SJCRH30 (cell line): ENCODE data around the gene SDK2. TPM values are rescaled to one million over a fixed set of nuclear protein-coding genes. Genes with fewer than 3 reads are reported as not detected.

Experiments
- DNase-seq, 2 experiments: peaks; one replicate each; pipeline ENCODE4 v3.0.0-alpha.2; 2015 to 2020
- H3K27ac ChIP-seq: fragments of 250-450 bp; sonication (Bioruptor Pico); 2 replicates; pipeline ENCODE4 v1.5.1; 2020; ENCODE audit warnings: mild to moderate bottlenecking, moderate library complexity
- H3K27me3 ChIP-seq: fragments of 250-450 bp; sonication (Bioruptor Pico); 2 replicates; pipeline ENCODE4 v1.5.1; 2020; ENCODE audit warnings: mild to moderate bottlenecking, moderate library complexity
- H3K36me3 ChIP-seq: fragments of 250-450 bp; sonication (Bioruptor Pico); 2 replicates; pipeline ENCODE4 v1.5.1; 2020; ENCODE audit warnings: mild to moderate bottlenecking, moderate library complexity
- H3K4me1 ChIP-seq: fragments of 250-450 bp; sonication (Bioruptor Pico); 2 replicates; pipeline ENCODE4 v1.5.1; 2020; ENCODE audit warnings: mild to moderate bottlenecking, moderate library complexity
- H3K4me3 ChIP-seq: fragments of 250-450 bp; sonication (Bioruptor Pico); 2 replicates; pipeline ENCODE4 v1.5.1; 2020; ENCODE audit warnings: mild to moderate bottlenecking, moderate library complexity
- H3K9me3 ChIP-seq: fragments of 250-450 bp; sonication (Bioruptor Pico); replicated peaks from 2 replicates; pipeline ENCODE4 v1.5.1; 2020; ENCODE audit warnings: mild to moderate bottlenecking, moderate library complexity
- total RNA-seq: library from RNA; depleted of rRNA; stranded (reverse); fragments of >200 nt; shearing (Covaris generic); gene quantifications from 2 replicates; pipeline ENCODE4 v1.2.3, GENCODE V29; 2014

The SDK2 gene
- total RNA-seq, 1 experiment from 2014 or later = 15.2 TPM

- no peak overlapping the region for H3K4me3 ChIP-seq
- H3K4me1 ChIP-seq = peaks cover 18% of the 10 kb centered on the region
- H3K9me3 ChIP-seq = no peaks in the 10 kb centered on the region
- no peaks in the 10 kb centered on the region for H3K36me3 ChIP-seq
- no peak overlapping the region for H3K27ac ChIP-seq
- no peak for DNase-seq
- no peaks in the 10 kb centered on the region for H3K27me3 ChIP-seq
Observed at GRCh38 chr17:73434154-73434553, 210.1 kb downstream of the SDK2 start.

- Histone ChIP-seq H3K4me1 (peaks cover 18% of the 10 kb centered on the region), H3K27ac (no peak overlapping the region), H3K27me3 (no peaks in the 10 kb centered on the region), H3K9me3 (no peaks in the 10 kb centered on the region), H3K36me3 (no peaks in the 10 kb centered on the region), H3K4me3 (no peak overlapping the region)
- DNase-seq = no peak
Observed at GRCh38 chr17:73433501-73433900, 210.7 kb downstream of the SDK2 start.

GRCh38 chr17:73432624-73433190 is 211.5 kb downstream of the SDK2 start:
- Histone ChIP-seq H3K9me3 (no peaks in the 10 kb centered on the region), H3K4me3 (no peak overlapping the region), H3K27ac (no peak overlapping the region), H3K27me3 (no peaks in the 10 kb centered on the region), H3K36me3 (no peaks in the 10 kb centered on the region), H3K4me1 (peaks cover 18% of the 10 kb centered on the region)
- no peak for DNase-seq

- H3K27ac ChIP-seq = no peak overlapping the region
- no peak for DNase-seq
- H3K4me3 ChIP-seq = no peak overlapping the region
- no peaks in the 10 kb centered on the region for H3K36me3 ChIP-seq
- H3K27me3 ChIP-seq = no peaks in the 10 kb centered on the region
- no peaks in the 10 kb centered on the region for H3K9me3 ChIP-seq
- H3K4me1 ChIP-seq = peaks cover 18% of the 10 kb centered on the region
Observed at GRCh38 chr17:73431401-73432205, 212.6 kb downstream of the SDK2 start.

- DNase-seq = peak in 1 of 2 experiments; percentile 27
- Histone ChIP-seq H3K36me3 (no peaks in the 10 kb centered on the region), H3K4me1 (peaks cover 18% of the 10 kb centered on the region), H3K27me3 (no peaks in the 10 kb centered on the region), H3K9me3 (no peaks in the 10 kb centered on the region), H3K27ac (no peak overlapping the region), H3K4me3 (no peak overlapping the region)
Observed at GRCh38 chr17:73430848-73431247, 213.4 kb downstream of the SDK2 start.

GRCh38 chr17:73430165-73430680 is 214.0 kb downstream of the SDK2 start:
- peak; percentile 66 to 75 for DNase-seq
- H3K4me3 ChIP-seq = no peak overlapping the region
- no peaks in the 10 kb centered on the region for H3K36me3 ChIP-seq
- H3K27me3 ChIP-seq = no peaks in the 10 kb centered on the region
- peaks cover 18% of the 10 kb centered on the region for H3K4me1 ChIP-seq
- H3K27ac ChIP-seq = no peak overlapping the region
- no peaks in the 10 kb centered on the region for H3K9me3 ChIP-seq

- Histone ChIP-seq H3K36me3 (no peaks in the 10 kb centered on the region), H3K27ac (no peak overlapping the region), H3K4me3 (no peak overlapping the region), H3K9me3 (no peaks in the 10 kb centered on the region), H3K4me1 (peaks cover 18% of the 10 kb centered on the region), H3K27me3 (no peaks in the 10 kb centered on the region)
- DNase-seq = peak; percentile 91 to 95
Observed at GRCh38 chr17:73429440-73430164, 214.6 kb downstream of the SDK2 start.

- no peak overlapping the region for H3K4me3 ChIP-seq
- peaks cover 6% of the 10 kb centered on the region for H3K36me3 ChIP-seq
- H3K27me3 ChIP-seq = no peaks in the 10 kb centered on the region
- H3K4me1 ChIP-seq = peaks cover 18% of the 10 kb centered on the region
- no peak overlapping the region for H3K27ac ChIP-seq
- H3K9me3 ChIP-seq = no peaks in the 10 kb centered on the region
- no peak for DNase-seq
Observed at GRCh38 chr17:73427198-73427597, 217.0 kb downstream of the SDK2 start.

GRCh38 chr17:73424571-73424970 is 219.7 kb downstream of the SDK2 start:
- Histone ChIP-seq H3K36me3 (peaks cover 13% of the 10 kb centered on the region), H3K4me3 (no peak overlapping the region), H3K27me3 (no peaks in the 10 kb centered on the region), H3K27ac (no peak overlapping the region), H3K4me1 (peaks cover under 1% of the 10 kb centered on the region; the same call in 1 of the 2 replicates), H3K9me3 (no peaks in the 10 kb centered on the region)
- DNase-seq = no peak

GRCh38 chr17:73423806-73424205 is 220.4 kb downstream of the SDK2 start:
- Histone ChIP-seq H3K36me3 (peaks cover 15% of the 10 kb centered on the region), H3K4me1 (no peaks in the 10 kb centered on the region), H3K27ac (no peak overlapping the region), H3K27me3 (no peaks in the 10 kb centered on the region), H3K9me3 (no peaks in the 10 kb centered on the region), H3K4me3 (no peak overlapping the region)
- DNase-seq = no peak

GRCh38 chr17:73423159-73423715 is 221.0 kb downstream of the SDK2 start:
- H3K36me3 ChIP-seq = peaks cover 15% of the 10 kb centered on the region
- H3K9me3 ChIP-seq = no peaks in the 10 kb centered on the region
- no peaks in the 10 kb centered on the region for H3K4me1 ChIP-seq
- no peak overlapping the region for H3K27ac ChIP-seq
- no peaks in the 10 kb centered on the region for H3K27me3 ChIP-seq
- no peak for DNase-seq
- H3K4me3 ChIP-seq = no peak overlapping the region

- H3K27me3 ChIP-seq = no peaks in the 10 kb centered on the region
- peaks cover 15% of the 10 kb centered on the region for H3K36me3 ChIP-seq
- DNase-seq = no peak
- no peak overlapping the region for H3K4me3 ChIP-seq
- H3K4me1 ChIP-seq = no peaks in the 10 kb centered on the region
- no peaks in the 10 kb centered on the region for H3K9me3 ChIP-seq
- no peak overlapping the region for H3K27ac ChIP-seq
Observed at GRCh38 chr17:73422121-73422520, 222.1 kb downstream of the SDK2 start.

GRCh38 chr17:73420897-73421296 is 223.3 kb downstream of the SDK2 start:
- H3K36me3 ChIP-seq = peaks cover 15% of the 10 kb centered on the region
- H3K9me3 ChIP-seq = no peaks in the 10 kb centered on the region
- no peaks in the 10 kb centered on the region for H3K4me1 ChIP-seq
- no peak overlapping the region for H3K27ac ChIP-seq
- H3K27me3 ChIP-seq = no peaks in the 10 kb centered on the region
- no peak for DNase-seq
- no peak overlapping the region for H3K4me3 ChIP-seq

GRCh38 chr17:73419881-73420280 is 224.4 kb downstream of the SDK2 start:
- Histone ChIP-seq H3K9me3 (no peaks in the 10 kb centered on the region), H3K27ac (no peak overlapping the region), H3K4me3 (no peak overlapping the region), H3K27me3 (no peaks in the 10 kb centered on the region), H3K4me1 (no peaks in the 10 kb centered on the region), H3K36me3 (peaks cover 21% of the 10 kb centered on the region)
- no peak for DNase-seq

GRCh38 chr17:73419051-73419450 is 225.2 kb downstream of the SDK2 start:
- Histone ChIP-seq H3K36me3 (peaks cover 21% of the 10 kb centered on the region), H3K9me3 (no peaks in the 10 kb centered on the region), H3K27me3 (no peaks in the 10 kb centered on the region), H3K27ac (no peak overlapping the region), H3K4me3 (no peak overlapping the region), H3K4me1 (no peaks in the 10 kb centered on the region)
- DNase-seq = no peak
